HepG2 (cell line): ENCODE results near the gene HPD. TPM values are rescaled to one million over a fixed set of nuclear protein-coding genes. Genes with fewer than 3 reads are reported as not detected.

ENCODE experiments used
- FLYWCH1 ChIP-seq: sonication (generic); formaldehyde crosslinking; IDR thresholded peaks from 2 replicates; pipeline ENCODE4 v1.8.1; 2023; ENCODE audit warnings: mild to moderate bottlenecking, missing genetic modification reagents
- FOXA1 ChIP-seq, 2 experiments: fragments of 450-650 bp in 1 of 2; sonication (generic) in 1 of 2; formaldehyde crosslinking in 1 of 2; IDR thresholded peaks; 2 replicates each; pipeline versions ENCODE4 v1.4.0 to v1.6.1; 2016 to 2020; ENCODE audit warnings: missing genetic modification reagents in 1 of 2
- FOXC1 ChIP-seq: sonication (generic); formaldehyde crosslinking; IDR thresholded peaks from 2 replicates; pipeline ENCODE4 v1.8.0; 2022; ENCODE audit warnings: mild to moderate bottlenecking, missing genetic modification reagents, borderline replicate concordance
- IRX3 ChIP-seq: sonication (generic); formaldehyde crosslinking; IDR thresholded peaks from 2 replicates; pipeline ENCODE4 v1.8.1; 2023; ENCODE audit warnings: mild to moderate bottlenecking, low read depth, missing genetic modification reagents, borderline replicate concordance
- MBD4 ChIP-seq: IDR thresholded peaks from 2 replicates; pipeline ENCODE4 v1.6.1; 2012; ENCODE audit warnings: low read length, inconsistent platforms, borderline replicate concordance
- NFAT5 ChIP-seq: sonication (generic); formaldehyde crosslinking; IDR thresholded peaks from 2 replicates; pipeline ENCODE4 v1.4.0; 2020; ENCODE audit warnings: missing genetic modification reagents
- NFIB ChIP-seq: sonication (generic); formaldehyde crosslinking; IDR thresholded peaks from 2 replicates; pipeline ENCODE4 v1.9.0; 2021; ENCODE audit warnings: missing genetic modification reagents, mild to moderate bottlenecking, borderline replicate concordance
- SKI ChIP-seq: fragments of 450-650 bp; IDR thresholded peaks from one replicate; pipeline ENCODE4 v1.6.1; 2018; ENCODE audit warnings: mild to moderate bottlenecking; ENCODE audit not compliant: partially characterized antibody
- TOE1 ChIP-seq: sonication (generic); formaldehyde crosslinking; IDR thresholded peaks from 2 replicates; pipeline ENCODE4 v1.4.0; 2020; ENCODE audit warnings: mild to moderate bottlenecking, missing genetic modification reagents
- UBTF ChIP-seq: sonication (generic); formaldehyde crosslinking; IDR thresholded peaks from 2 replicates; pipeline ENCODE4 v1.4.0; 2020; ENCODE audit warnings: mild to moderate bottlenecking, missing genetic modification reagents
- ZNF264 ChIP-seq: sonication (generic); formaldehyde crosslinking; IDR thresholded peaks from 2 replicates; pipeline ENCODE4 v1.4.0; 2020; ENCODE audit warnings: missing genetic modification reagents
- ZNF792 ChIP-seq: IDR thresholded peaks from 2 replicates; pipeline ENCODE4 v1.6.1; 2016
- polyA plus RNA-seq, 8 experiments: library from polyadenylated mRNA; depleted of rRNA in 3 of 8; stranded (reverse) in 7 of 8; unstranded in 1 of 8; fragments of >200 nt; fragmentation: Illumina TruSeq in 4 of 8; extraction: Trizol in 4 of 8; gene quantifications; 2 replicates each; pipeline versions ENCODE4 v1.2.1 to v1.2.3, GENCODE V29; 2011 to 2016; ENCODE audit warnings: low read depth in 4 of 8, missing spikeins in 1 of 8, mixed read lengths in 1 of 8; ENCODE audit not compliant: insufficient read depth in 1 of 8
- total RNA-seq, 5 experiments: library from RNA; depleted of rRNA; stranded (reverse); fragments of >200 nt; fragmentation: Illumina TruSeq; extraction: Trizol; gene quantifications; 2 replicates each; pipeline ENCODE4 v1.2.3, GENCODE V29; 2016; ENCODE audit warnings: low read depth in 1 of 5
- TF ChIP-seq, protein P1 (sequence below): sonication (generic); formaldehyde crosslinking; IDR thresholded peaks from 2 replicates; pipeline ENCODE4 v1.8.1; 2023; ENCODE audit warnings: mild to moderate bottlenecking, missing genetic modification reagents

HPD gene
- total and polyA plus RNA-seq, 2 of the 13 experiments (the other 11 are each of a cell fraction or from before 2014, with no cell fraction given) = 120 to 195 TPM

DNA sequence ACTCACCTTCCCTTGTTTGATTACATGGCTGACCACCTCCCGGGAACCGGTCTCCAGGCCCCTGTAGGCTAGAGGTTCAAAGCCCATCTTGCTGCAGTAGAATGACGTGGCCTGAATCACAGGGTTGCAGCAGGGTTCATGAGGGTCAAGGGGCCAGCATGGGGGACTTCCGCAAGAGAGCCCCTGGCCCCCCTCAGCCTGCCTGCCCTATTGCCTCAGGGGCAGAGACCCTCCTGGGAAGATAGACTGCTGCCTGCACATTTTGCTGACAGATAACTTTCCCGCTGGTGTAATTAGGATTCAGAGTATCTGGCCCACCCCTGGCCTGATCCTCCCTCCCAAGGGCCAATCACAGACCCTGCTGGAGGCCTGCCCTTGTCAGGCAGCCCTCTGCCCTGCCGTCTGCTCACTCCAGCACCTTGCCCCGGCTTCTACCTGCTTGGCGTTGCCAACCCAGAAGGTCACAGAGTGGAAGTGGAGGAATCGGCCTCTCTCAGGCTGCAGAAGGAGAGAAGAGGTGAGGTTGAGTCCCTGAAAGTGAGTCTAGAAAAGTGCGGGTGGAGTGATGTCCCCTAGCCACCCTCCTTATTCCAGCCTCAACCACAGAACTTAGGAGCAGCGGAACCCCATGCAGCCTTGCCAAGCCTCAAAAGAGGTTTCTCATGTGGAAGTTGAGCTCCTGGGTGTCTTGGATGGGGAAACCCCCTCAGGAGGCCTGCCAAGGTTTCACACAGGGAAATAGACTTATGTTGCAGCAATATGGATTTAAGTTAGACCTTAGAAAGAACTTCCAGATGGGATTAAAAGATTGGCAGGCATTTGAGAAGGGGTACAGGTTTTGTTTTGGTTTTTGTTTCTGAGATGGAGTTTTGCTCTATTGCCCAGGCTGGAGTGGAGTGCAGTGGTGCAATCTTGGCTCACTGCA lies 1.1 kb downstream of the HPD start (continued):
- TF ChIP-seq ZNF264 (CRISPR knock-in tag) (peak; percentile 68; the same call in 1 of the 2 replicates), FOXA1 (IDR thresholded peaks at IDR 0.05) (no peak), FOXA1 (CRISPR knock-in tag; IDR thresholded peaks at IDR 0.05) (no peak), TOE1 (CRISPR knock-in tag) (no peak), FLYWCH1 (CRISPR knock-in tag) (no peak), SKI (peak; percentile 49), NFIB (CRISPR knock-in tag) (no peak), UBTF (CRISPR knock-in tag) (peak; percentile 69), ZNF792 (peak; percentile 34; the same call in 1 of the 2 replicates), MBD4 (no peak), NFAT5 (no peak), IRX3 (no peak), FOXC1 (CRISPR knock-in tag) (peak; percentile 73)
- TF ChIP-seq, protein P1, sequence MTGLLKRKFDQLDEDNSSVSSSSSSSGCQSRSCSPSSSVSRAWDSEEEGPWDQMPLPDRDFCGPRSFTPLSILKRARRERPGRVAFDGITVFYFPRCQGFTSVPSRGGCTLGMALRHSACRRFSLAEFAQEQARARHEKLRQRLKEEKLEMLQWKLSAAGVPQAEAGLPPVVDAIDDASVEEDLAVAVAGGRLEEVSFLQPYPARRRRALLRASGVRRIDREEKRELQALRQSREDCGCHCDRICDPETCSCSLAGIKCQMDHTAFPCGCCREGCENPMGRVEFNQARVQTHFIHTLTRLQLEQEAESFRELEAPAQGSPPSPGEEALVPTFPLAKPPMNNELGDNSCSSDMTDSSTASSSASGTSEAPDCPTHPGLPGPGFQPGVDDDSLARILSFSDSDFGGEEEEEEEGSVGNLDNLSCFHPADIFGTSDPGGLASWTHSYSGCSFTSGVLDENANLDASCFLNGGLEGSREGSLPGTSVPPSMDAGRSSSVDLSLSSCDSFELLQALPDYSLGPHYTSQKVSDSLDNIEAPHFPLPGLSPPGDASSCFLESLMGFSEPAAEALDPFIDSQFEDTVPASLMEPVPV = peak; percentile 87
